ENCODE measurements around the gene CR2. TPM values are rescaled to one million over a fixed set of nuclear protein-coding genes. Genes with fewer than 3 reads are reported as not detected.
"Not testable (repeated sequence)": the region's sequence is repeated elsewhere in the genome, so short reads cannot be mapped to it uniquely, and the experiment has no call there.

CR2 gene
- total and polyA plus RNA-seq, 8 donors = 0.29 to 4.2 (median 0.84) TPM; not detected in 4

DNA sequence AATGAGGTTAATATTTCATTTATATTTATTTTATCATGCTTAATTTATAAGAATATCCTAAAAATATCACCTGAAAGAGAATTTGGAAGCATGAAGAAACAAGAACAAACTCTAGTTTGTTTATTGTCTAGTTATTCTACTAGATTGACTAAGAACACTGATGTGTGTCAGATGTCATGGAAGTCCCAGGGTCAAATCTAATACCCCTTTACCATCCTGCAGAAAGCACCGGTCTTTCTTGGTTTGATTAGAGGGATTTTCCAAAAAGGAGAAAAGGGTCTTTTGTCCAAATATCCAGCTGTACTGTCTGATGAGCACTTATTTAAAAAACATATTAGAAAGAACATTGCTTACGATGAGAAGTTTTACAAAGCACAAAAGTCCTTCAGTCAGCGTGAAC, 20.7 kb upstream of the CR2 start:
- WGBS, 5 donors = 84 to 92% (median 90%) methylated on average over 3 of the region's 3 CpGs
- DNase-seq = no peak
- H3K27ac ChIP-seq = no peak overlapping the region
- no peak overlapping the region for H3K4me3 ChIP-seq
- TF ChIP-seq POLR2AphosphoS5 (IDR thresholded peaks at IDR 0.05) (no peak), EP300 (IDR thresholded peaks at IDR 0.05) (no peak), CTCF (IDR thresholded peaks at IDR 0.05) (no peak), POLR2A (IDR thresholded peaks at IDR 0.05) (no peak)
- no peaks in the 10 kb centered on the region for H3K4me1 ChIP-seq
- no peaks in the 10 kb centered on the region for H3K27me3 ChIP-seq
- no peaks in the 10 kb centered on the region for H3K9me3 ChIP-seq
- no peaks in the 10 kb centered on the region for H3K36me3 ChIP-seq
- intact Hi-C loops (cut with DNase I; ENCODE audit: low total_unique reads) = no loop called here

DNA sequence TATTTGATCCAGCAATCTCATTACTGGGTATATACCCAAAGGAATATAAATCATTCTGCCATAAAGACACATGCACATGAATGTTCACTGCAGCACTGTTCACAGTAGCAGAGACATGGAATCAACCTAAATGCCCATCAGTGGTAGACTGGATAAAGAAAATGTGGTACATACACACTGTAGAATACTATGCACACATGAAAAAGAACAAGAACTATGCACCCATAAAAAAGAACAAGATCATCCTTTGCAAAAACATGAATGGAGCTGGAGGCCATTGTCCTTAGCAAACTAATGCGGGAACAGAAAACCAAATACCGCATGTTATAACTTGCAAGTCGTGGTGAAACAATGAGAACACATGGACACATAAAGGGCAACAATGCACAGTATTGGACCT, 17.4 kb upstream of the CR2 start:
- H3K4me1 ChIP-seq; intact Hi-C loops (cut with DNase I; ENCODE audit: low total_unique reads); H3K27me3 ChIP-seq; H3K36me3 ChIP-seq; DNase-seq; H3K9me3 ChIP-seq; H3K27ac ChIP-seq; H3K4me3 ChIP-seq: not testable (repeated sequence)
- 89 to 96% (median 93%) methylated on average over 3 of the region's 3 CpGs for WGBS, 5 donors

DNA sequence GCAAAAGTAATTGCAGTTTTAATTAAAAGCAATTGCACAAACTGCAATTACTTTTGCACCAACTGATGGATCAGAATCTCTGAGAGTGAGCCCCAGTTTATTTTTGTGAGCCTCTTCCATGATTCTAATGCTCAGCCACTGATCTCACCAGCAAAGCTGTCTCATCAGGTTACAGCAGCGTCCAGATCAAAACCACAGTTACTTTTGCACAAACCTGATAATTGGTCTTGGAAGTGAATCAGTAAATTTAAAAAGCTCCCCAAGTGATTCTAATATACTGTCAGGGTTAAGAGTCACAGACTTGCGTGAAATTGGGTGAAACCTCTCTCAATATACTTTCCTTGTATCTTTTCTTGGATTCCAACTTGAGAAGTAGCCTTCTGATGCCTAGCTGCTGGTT, 13.5 kb upstream of the CR2 start:
- H3K27ac ChIP-seq = no peak overlapping the region
- 76 to 88% (median 86%) methylated on average over 2 of the region's 2 CpGs for WGBS, 5 donors
- TF ChIP-seq POLR2A (IDR thresholded peaks at IDR 0.05) (no peak), CTCF (IDR thresholded peaks at IDR 0.05) (no peak), EP300 (IDR thresholded peaks at IDR 0.05) (no peak), POLR2AphosphoS5 (IDR thresholded peaks at IDR 0.05) (no peak)
- no peaks in the 10 kb centered on the region for H3K9me3 ChIP-seq
- no peak overlapping the region for H3K4me3 ChIP-seq
- intact Hi-C loops (cut with DNase I; ENCODE audit: low total_unique reads) = no loop called here
- H3K36me3 ChIP-seq = no peaks in the 10 kb centered on the region
- DNase-seq = no peak
- no peaks in the 10 kb centered on the region for H3K27me3 ChIP-seq
- H3K4me1 ChIP-seq = no peaks in the 10 kb centered on the region

- H3K27me3 ChIP-seq = peaks cover 0 to 2% (median 0%) of the 10 kb centered on the region in 3 donors
- no peak for DNase-seq
- H3K4me1 ChIP-seq = no peaks in the 10 kb centered on the region
- WGBS, 5 donors = 77 to 81% (median 80%) methylated on average over 5 of the region's 5 CpGs
- intact Hi-C loops (cut with DNase I; ENCODE audit: low total_unique reads) = no loop called here
- no peak overlapping the region for H3K4me3 ChIP-seq
- no peaks in the 10 kb centered on the region for H3K36me3 ChIP-seq
- H3K27ac ChIP-seq = no peak overlapping the region
- TF ChIP-seq EP300 (IDR thresholded peaks at IDR 0.05) (no peak), CTCF (IDR thresholded peaks at IDR 0.05) (no peak), POLR2A (IDR thresholded peaks at IDR 0.05) (no peak), POLR2AphosphoS5 (IDR thresholded peaks at IDR 0.05) (no peak)
- H3K9me3 ChIP-seq = no peaks in the 10 kb centered on the region
Measured at GRCh38 chr1:207444514-207445217, 9.5 kb upstream of the CR2 start.

DNA sequence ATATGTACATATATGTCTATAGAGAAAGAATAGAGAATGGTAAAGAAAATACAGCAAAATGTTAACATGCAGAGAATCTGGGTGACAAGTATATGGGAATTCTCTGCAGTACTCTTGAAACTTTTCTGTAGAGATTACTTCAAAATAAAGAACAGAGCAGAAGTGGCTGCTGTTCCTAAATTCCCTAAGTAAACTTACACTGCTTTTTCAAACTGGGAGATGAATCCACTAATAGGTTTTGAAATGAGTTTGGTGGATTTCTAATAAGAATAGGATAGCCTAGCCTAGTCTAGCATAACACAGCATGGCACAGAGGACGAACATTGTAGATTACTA, 450 bp upstream of the CR2 start:
- peaks cover 0 to 63% (median 21%) of the 10 kb centered on the region in 3 donors for H3K27me3 ChIP-seq
- WGBS, 5 donors = 0 to 9% (median 4%) methylated on average over 1 of the region's 1 CpG
- DNase-seq = no peak
- H3K27ac ChIP-seq = no peak overlapping the region
- TF ChIP-seq CTCF (IDR thresholded peaks at IDR 0.05) = no peak
- TF ChIP-seq EP300 (IDR thresholded peaks at IDR 0.05) = no peak
- TF ChIP-seq POLR2A (IDR thresholded peaks at IDR 0.05) = no peak
- no peak for TF ChIP-seq POLR2AphosphoS5 (IDR thresholded peaks at IDR 0.05)
- peak overlapping the region in 3 of 4 donors; percentile 44 to 62 (median 50) for H3K4me3 ChIP-seq
- peaks cover 11 to 18% (median 15%) of the 10 kb centered on the region in 4 donors for H3K4me1 ChIP-seq
- intact Hi-C loops (cut with DNase I; ENCODE audit: low total_unique reads) = no loop called here
- no peaks in the 10 kb centered on the region for H3K36me3 ChIP-seq
- no peaks in the 10 kb centered on the region for H3K9me3 ChIP-seq
